NCI-H82 (cell line): ENCODE data around the gene HOXB1.

Source experiments
- DNase-seq: peaks from one replicate; lab custom pipeline; 2025; lab: John Stamatoyannopoulos, UW

The HOXB1 gene

GRCh38 chr17:48554412-48555257, 23.8 kb upstream of the HOXB1 start:
- no peak for DNase-seq

DNA sequence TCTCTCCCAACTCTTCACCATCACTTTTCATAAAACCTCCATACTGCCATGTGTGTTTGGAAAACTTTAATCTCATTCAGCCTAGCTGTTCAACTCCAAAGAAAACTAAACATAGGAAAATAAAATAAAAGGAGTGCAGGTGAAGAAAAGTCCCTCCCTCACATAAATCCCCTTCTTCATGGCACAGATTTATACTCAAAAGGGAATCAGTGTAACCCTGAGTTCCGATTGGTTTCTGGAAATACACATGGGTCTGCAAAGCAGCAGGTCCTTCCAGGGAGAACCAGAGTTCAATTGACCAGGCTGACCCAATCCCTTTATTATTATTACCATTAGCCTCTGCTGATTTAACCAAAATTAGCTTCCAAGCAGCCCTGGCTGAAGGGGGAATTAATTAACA, 23.0 kb upstream of the HOXB1 start:
- DNase-seq: no peak

DNA sequence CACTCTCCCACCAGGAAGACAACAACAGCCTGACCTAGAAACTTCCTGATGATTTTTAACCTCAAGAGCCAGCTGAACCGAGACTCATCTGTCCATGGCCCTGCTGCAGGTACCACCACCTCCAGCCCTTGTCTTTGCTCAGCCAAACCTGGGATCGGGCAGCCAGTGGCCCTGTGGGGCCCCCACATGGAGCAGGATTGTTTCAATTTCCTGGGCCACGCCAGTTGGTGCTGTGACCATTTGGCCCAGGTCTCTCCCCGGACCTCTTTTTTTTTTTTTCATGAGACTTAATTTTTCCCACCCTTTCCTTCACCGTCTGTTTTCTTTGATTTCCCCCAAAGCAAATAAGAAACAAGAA, 22.4 kb upstream of the HOXB1 start:
- no peak for DNase-seq

- no peak for DNase-seq
Observed at GRCh38 chr17:48552466-48553189, 21.8 kb upstream of the HOXB1 start.

DNA sequence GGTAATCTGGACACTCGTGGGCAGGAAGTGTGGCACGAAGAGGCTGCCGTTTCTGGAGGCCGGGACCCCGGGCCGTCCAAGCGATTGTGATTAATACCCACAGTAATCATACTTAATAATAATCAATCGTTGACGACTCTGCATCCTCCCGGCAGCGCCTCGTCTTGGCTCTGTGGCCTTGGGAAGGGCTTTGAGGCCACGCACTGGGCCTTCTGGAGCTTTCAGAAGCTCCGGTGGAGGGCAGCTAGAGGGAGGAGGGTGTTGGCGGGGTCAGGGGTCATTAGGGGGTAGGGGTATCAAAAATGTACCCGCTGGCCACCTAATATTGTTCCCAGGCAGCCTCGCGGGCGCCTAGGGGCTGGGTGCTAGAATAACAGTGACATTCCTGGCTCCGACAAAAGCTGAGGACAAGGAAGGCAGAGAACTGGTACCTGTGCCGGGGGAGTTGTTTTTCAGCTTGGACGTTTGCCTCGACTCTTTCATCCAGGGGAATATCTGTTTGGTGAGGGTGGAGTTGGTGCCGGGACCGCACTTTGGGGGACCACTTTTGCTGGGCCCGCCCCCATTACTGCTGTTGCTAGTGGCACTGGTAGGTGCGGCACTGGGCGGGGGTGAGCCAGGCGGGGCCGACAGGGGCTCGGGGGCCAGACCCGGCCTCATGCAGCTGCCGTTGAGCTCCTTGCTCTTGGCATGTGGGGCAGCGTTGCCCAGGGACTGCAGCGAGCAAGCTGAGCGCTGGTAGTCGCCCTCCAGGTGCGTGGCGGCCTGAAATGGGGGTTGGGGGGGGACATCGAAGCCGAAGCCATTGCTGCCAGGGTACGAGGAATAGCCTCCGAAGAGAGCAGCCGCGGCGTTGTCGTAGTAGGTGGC, 21.0 kb upstream of the HOXB1 start:
- no peak for DNase-seq

DNA sequence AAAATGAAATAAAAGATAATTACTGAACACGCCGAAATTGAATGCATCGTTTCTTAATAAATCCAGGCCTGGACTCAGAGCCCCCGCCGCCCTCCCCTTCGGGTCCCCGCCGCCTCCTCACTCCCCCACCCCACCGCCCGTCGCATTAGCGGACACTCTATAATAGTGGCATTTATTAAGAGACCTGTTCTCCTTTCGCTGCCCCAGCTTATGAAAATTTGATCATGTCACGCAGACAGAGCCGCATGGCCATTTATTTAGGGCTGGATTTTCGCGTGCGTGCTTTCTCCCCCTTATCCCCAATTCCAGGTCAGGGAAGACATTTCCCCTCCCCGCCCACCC, 20.4 kb upstream of the HOXB1 start:
- no peak for DNase-seq

- DNase-seq: no peak
Observed at GRCh38 chr17:48550502-48551213, 19.8 kb upstream of the HOXB1 start.

- DNase-seq: no peak
Observed at GRCh38 chr17:48549914-48550501, 19.2 kb upstream of the HOXB1 start.

DNA sequence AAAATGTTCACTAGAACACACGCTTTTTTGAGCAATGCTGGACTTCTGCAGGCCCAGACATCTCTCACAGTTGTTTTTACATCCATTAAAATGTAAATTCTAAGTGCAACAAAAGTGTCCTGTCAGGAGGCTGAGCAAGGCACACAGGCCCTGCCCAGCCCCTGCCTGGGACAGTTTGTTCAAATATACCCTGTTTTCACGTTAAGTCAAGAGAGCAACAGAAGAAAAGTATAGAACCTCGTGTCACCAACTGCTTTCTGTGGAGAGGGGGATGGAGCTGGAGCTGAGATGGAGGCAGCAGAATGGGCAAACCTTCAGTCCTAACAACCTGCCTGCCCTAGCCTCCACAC, 18.4 kb upstream of the HOXB1 start:
- DNase-seq: no peak

DNA sequence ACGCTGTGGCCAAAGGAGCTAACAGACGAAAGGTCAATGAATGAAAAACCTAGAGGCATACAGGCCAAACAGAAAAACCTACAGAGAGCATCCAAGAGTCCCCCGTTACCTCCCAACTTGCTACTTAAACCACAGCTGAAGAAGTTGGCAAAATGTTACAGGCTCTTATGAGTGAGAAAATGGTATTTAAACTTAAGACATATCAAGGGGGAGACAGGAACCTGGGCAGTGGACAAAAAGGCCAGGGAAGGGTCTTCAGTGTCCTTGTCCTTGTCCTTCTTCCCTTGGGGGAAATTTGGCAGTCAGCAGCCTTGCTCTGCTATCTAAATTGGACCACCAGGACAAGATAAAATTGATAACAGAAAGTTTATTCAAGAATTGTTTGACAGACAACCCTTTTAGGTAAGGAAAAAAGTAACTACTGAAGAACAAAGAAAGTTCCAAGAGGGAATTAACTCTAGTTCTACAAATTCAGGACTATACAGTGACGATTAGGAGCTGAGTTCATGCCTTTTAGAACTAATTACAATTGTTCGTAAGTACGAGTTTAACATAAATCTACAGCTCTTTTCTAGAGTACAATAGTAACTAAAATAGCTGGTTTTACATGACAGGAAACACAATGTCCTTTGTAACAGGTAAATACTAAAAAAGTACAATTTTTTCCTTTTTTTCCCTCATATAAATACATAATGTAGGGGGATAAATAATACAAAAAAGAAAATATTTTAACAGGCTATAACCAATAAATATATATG, 17.9 kb upstream of the HOXB1 start:
- no peak for DNase-seq

GRCh38 chr17:48547808-48548522, 17.2 kb upstream of the HOXB1 start:
- no peak for DNase-seq

GRCh38 chr17:48546924-48547807, 16.4 kb upstream of the HOXB1 start:
- DNase-seq: no peak

GRCh38 chr17:48546137-48546923, 15.5 kb upstream of the HOXB1 start:
- DNase-seq: no peak

GRCh38 chr17:48545539-48545938, 14.7 kb upstream of the HOXB1 start:
- no peak for DNase-seq

GRCh38 chr17:48545022-48545375, 14.2 kb upstream of the HOXB1 start, which contains the start of gene HOXB2:
HOXB2 (minus strand) TSS chr17:48545109; CDS start chr17:48544911, 198 bp downstream.
- no peak for DNase-seq

- peak; percentile 17 for DNase-seq
Observed at GRCh38 chr17:48544349-48545021, 13.7 kb upstream of the HOXB1 start.

DNA sequence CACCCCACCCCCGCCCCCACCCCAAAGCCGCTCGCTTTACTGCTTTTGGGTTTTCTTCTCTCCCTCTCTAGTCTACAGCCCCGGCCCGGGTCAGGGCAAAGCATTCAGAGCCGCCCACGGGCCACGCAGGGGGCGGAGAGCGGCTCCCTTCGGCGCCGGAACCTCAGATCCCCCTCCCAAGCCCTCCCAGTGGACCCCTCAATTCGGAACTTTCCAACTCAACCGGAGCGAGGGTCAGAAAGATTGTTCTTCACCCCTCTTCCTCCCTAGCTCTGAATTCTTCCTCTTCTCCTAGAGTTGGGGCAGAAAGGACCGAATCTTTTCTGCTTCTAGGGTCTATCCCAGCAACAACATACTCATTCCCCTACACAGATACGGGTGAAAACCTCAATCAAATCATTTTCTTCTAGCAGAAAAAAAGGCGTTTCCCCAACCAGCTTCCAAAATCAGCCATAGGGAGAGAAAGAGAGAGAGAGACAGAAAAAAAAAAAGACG, 13.1 kb upstream of the HOXB1 start:
- no peak for DNase-seq
